GM21526 (cell line): ENCODE data around the gene STXBP4.

Experiments
- ATAC-seq: cut with Tn5 transposase; IDR thresholded peaks from one replicate; pipeline ENCODE4 v1.9.1; 2021; ENCODE audit warnings: moderate library complexity; ENCODE audit not compliant: unreplicated experiment, low FRiP score

Gene STXBP4

DNA sequence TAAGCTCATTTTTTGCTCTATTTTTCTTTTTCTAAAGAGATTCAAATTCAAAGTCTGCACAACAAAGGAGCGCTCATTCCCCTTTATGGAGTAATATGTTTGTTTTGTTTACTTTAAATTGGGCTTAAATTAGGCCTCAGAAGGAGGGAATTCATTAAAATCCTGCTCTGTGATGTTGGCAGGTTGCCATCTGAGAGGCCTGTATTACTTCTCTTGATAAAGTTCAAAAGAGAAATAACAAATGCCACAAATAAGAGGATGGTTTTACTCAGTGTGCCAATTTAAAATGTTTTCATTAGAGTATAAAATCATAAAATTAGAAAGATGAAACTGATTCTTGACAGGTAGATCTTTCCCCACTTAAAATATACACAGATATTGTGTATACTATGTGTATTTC lies 241.7 kb downstream of the STXBP4 start:
- no peak for ATAC-seq

DNA sequence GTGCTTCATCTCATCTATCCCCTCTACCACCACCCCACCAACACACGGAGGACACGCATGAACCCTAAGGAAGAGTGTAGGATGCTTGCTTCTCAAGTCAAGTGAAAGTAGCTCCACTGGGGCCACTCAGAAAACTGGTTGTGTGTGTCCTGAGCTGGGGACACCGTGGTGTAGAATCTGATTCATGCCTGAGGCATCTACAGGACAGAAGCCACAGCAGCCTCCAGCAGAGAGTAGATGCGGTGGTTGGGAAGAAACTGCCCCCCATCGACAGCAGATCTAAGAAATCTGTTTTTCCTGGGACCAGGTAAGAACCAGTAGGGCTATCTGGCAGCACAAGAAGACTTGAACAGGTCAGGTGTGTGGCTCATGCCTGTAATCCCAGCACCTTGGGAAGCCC lies 244.3 kb downstream of the STXBP4 start:
- ATAC-seq: no peak

DNA sequence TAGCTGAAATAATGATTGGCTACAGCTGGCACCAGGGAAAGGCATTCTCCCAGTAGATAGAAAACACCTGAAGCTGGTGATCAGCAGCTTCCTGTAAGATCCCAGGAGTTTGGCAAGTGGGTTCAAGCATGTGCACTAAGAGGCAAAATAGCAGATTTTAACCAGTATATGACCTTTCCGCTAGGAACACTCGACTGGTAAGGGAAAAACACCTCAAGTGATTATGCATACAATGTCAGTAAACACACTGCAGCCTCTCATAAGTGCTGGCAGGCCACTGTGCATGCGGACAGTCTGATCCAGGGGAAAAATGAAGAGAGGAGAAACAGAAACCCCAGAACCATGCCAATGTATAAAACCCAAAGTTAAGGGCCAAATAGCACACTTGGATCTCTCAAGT lies 247.1 kb downstream of the STXBP4 start:
- ATAC-seq: no peak

DNA sequence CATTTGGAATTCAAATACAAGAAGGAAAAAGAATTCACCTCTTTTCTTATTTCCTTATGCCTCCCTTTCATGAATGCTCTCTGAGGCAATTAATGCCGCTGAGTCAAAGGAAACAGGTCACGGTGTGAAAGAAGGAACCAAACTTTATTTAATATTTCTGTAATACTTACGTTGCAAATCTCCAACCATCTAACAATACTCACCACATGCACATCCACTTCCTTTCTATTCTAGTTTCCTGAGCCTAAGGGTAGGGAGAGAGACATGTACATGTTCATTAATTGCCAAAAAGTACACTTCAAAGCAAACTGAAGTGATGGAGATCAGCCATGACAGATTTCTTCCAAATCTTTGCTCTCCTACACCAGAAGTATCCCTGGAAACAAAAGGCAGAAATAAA lies 248.3 kb downstream of the STXBP4 start:
- no peak for ATAC-seq

DNA sequence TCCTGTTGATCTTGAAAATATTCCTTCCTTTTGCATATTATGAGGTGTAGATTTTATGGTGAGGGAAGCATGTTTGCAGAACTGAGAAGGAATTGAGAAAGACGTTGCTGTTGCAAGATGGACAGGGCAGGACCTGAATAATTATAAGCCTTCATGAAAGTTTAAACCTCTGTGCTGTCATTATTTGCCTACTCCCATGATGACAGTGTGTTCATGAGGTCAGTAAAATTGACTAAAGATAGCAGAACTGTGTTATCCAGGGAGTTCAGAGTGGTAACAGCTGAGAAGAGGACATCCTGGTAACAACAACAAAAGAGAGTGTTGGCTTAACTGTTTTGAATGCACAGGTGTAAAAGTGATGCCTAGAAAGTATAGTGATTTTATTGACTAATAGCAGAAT lies 250.9 kb downstream of the STXBP4 start:
- no peak for ATAC-seq

DNA sequence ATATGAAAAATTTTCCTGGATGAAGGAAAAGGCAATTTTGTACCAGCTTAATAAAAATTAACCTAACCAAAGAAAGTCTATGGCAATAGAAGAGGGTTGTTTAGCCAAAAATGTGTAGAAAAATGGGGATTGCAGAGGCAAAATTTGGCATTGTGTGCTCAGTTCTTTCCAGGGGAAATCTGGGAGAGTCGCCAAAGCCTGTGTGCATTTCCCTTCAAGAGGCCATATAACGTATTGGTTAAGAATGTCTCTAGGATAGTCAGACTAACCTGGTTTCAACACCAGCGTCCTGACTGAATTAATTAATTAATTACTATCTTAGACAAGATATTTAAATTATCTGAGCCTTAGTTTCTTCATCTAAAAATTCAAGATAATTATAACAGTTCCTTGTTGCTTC lies 251.4 kb downstream of the STXBP4 start:
- ATAC-seq: no peak
